Right lobe of liver (tissue), 6 donors: ENCODE results near the gene TTBK2. TPM values are rescaled to one million over a fixed set of nuclear protein-coding genes. Genes with fewer than 3 reads are reported as not detected.
"Not testable (repeated sequence)": the region's sequence is repeated elsewhere in the genome, so short reads cannot be mapped to it uniquely, and the experiment has no call there.

ENCODE experiments used
- ATAC-seq, 4 donors: fragments of 200-7000 bp; cut with Tn5 transposase; one replicate each; pipeline ENCODE4 v1.9.1; 2020; ENCODE audit warnings: mild to moderate bottlenecking in 4 of 4, moderate library complexity in 4 of 4
- DNase-seq, 3 donors: peaks; one replicate each; pipeline ENCODE4 v3.0.0-alpha.2; 2020
- H3K27ac ChIP-seq, 3 donors: fragments of 200-600 bp; one replicate each; pipeline ENCODE4 v1.8.0; 2022
- H3K27me3 ChIP-seq, 2 donors: fragments of 200-600 bp; one replicate each; pipeline ENCODE4 v1.8.0; 2022
- H3K36me3 ChIP-seq, 4 donors: fragments of 200-600 bp; sonication (generic) in 1 of 4; one replicate each; pipeline versions ENCODE4 v1.5.1 to v1.8.0; 2017 to 2022; ENCODE audit warnings: control low read depth in 1 of 4
- H3K4me1 ChIP-seq, 4 donors: fragments of 200-600 bp; sonication (generic) in 1 of 4; one replicate each; pipeline versions ENCODE4 v1.5.1 to v1.8.0; 2017 to 2022; ENCODE audit warnings: control low read depth in 1 of 4
- H3K4me3 ChIP-seq, 3 donors: fragments of 200-600 bp; one replicate each; pipeline ENCODE4 v1.8.0; 2022
- H3K9me3 ChIP-seq, 4 donors: fragments of 200-600 bp; sonication (generic) in 1 of 4; one replicate each; pipeline versions ENCODE4 v1.5.1 to v1.8.0; 2017 to 2022; ENCODE audit warnings: control low read depth in 1 of 4
- CTCF ChIP-seq, 4 donors: fragments of 200-600 bp in 3 of 4; fragments of 450-650 bp in 1 of 4; IDR thresholded peaks; one replicate each; pipeline versions ENCODE4 v1.5.1 to v1.8.0; 2016 to 2022; ENCODE audit warnings: antibody characterized with exemption in 4 of 4, mild to moderate bottlenecking in 2 of 4
- POLR2A ChIP-seq: fragments of 450-650 bp; IDR thresholded peaks from one replicate; pipeline ENCODE4 v1.6.1; 2017; ENCODE audit warnings: antibody characterized with exemption, mild to moderate bottlenecking
- whole genome bisulfite sequencing: methylation state at CpG from one replicate; pipeline ENCODE4 v1.1.6; 2018; ENCODE audit warnings: low coverage, low lambda C conversion rate; ENCODE audit not compliant: insufficient coverage; ENCODE audit errors: missing lambda C conversion rate; 5-methylcytosine and 5-hydroxymethylcytosine counted together
- intact Hi-C, 2 donors: fragments of 100-400 bp; cut with DNase I; formaldehyde crosslinking; loops; one replicate each; pipeline versions ENCODE4 v1.11.2 to v1.14.1; 2022
- long read RNA-seq: library from polyadenylated mRNA; unstranded; transcript quantifications from one replicate; pipeline ENCODE4 v2.0.0, GENCODE V29; 2019
- total RNA-seq, 6 experiments: library from RNA; depleted of rRNA in 2 of 6; stranded (reverse); fragments of >200 nt in 2 of 6; fragmentation: NEBNext Ultra II Directional in 3 of 6; extraction: Animal tissue kit (Norgen Biotek cat#: 25700) in 3 of 6; gene quantifications; one replicate each; pipeline versions ENCODE4 v1.1.0 to v1.2.4, GENCODE V29; 2016 to 2023
- donor health status: DM: no; HTN: yes; CAD: no.
- donor health status: DM: no; HTN: no; CAD: no.
- donor health status: DM: no; HTN: no; CAD: no.
- donor health status: DM: no; HTN: yes; CAD: no.
- donor health status: DM: no; HTN: yes; CAD: no.

TTBK2 gene
- 1 to 10 TPM; 4.9 to 6.8 (median 5.5) TPM for total RNA-seq
- long read RNA-seq, result 0 reads

DNA sequence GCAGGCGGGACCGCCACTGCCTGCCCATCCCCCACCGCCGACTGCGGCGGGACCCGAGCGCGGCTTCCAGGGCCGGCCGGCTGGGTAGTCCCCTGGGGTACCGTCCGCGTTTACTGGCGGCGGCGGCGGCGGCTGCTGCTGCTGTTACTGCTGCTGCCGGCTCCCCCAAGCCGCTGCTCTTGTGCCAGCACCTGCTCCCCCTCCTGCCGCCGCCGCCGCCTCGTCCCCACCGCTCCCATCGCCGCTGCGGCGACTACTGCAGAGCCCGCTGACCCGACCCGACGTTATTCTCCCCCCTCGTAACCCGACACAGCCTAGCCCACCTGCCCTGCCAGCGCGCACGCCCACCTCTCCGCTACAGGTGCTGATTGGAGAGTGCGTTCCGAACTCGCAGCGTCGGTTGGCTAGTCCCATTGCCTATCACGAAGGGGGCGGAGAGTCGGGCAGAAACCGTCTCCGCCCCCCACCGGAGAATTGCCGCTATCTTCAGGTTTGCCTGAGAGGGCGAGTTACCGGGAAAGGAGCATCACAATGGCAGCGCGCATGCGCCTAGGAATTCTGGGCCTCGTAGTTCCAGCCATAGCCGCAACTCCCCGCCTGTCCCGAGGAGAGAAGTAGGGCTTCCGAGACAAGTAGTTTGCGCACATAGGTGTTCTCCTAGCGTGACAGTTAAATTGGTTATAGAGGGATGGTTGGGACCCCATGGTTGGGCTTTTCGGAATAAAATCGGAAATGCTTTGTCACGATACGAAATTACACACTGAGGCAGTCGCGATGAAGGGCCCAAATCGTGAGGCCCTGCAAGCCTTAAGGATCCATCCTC, at the start of gene TTBK2:
Gene TTBK2 (minus strand): TSS at position 260 of the 823 bp plus-strand sequence. CDS start 42,161 bp downstream, outside the sequence.
- DNase-seq (peak; percentile 98 to 99 (median 99)), ATAC-seq (peak; percentile 98 to 99 (median 98))
- H3K9me3 ChIP-seq, result no peaks in the 10 kb centered on the region
- no peaks in the 10 kb centered on the region for H3K27me3 ChIP-seq
- intact Hi-C loops, result loop anchor here (10.0 kb wide), 2 partner anchors 216 to 226 kb away; no protein-coding TSS in a partner anchor
- peak within 1 kb of the TSS; percentile 86 to 96 (median 96) for H3K4me3 ChIP-seq
- peak within 1 kb of the TSS; percentile 56 to 79 (median 74) for H3K27ac ChIP-seq
- TF ChIP-seq POLR2A (peak; percentile 86), CTCF (IDR thresholded peaks at IDR 0.05) (peak; percentile 21 to 37 (median 28))
- peaks cover 0 to 7% (median 0%) of the 10 kb centered on the region in 4 donors for H3K4me1 ChIP-seq
- H3K36me3 ChIP-seq, result no peaks in the 10 kb centered on the region
- 0% methylated on average over 13 of the region's 72 CpGs for WGBS

DNA sequence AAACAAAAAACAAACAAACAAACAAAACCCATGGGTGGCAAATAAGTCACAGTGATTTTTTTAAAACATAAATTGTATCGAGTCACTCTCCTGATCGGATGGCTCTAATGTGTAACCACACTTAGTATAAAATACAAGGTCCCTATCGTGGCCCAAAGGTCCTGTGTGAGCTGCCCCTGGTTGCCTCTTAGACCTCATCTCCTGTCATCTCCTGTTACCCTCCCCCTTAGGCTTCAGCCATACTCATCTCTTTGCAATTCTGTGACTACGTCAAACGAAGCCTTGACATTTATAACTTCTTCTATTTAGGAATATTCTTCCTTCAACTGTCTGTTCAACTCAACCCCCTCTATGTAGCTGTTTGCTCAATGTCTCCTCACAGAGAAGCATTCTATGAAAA, 43.9 kb upstream of the TTBK2 start:
- H3K36me3 ChIP-seq, result peaks cover 0 to 37% (median 7%) of the 10 kb centered on the region in 4 donors
- 84% methylated on average over 4 of the region's 5 CpGs for WGBS

GRCh38 chr15:42955518-42955917, 34.9 kb upstream of the TTBK2 start:
- Histone ChIP-seq H3K36me3 (peaks cover 0 to 29% (median 16%) of the 10 kb centered on the region in 4 donors), H3K27ac (no peak overlapping the region), H3K4me3 (no peak overlapping the region), H3K9me3 (no peaks in the 10 kb centered on the region), H3K4me1 (no peaks in the 10 kb centered on the region), H3K27me3 (no peaks in the 10 kb centered on the region)
- no peak for ATAC-seq
- no peak for DNase-seq
- intact Hi-C loops, result no loop called here
- no peak for TF ChIP-seq POLR2A
- TF ChIP-seq CTCF (IDR thresholded peaks at IDR 0.05), result no peak

More for the DNA sequence above, 43.9 kb upstream of the TTBK2 start:
- H3K4me3 ChIP-seq, result no peak overlapping the region
- H3K27me3 ChIP-seq, result no peaks in the 10 kb centered on the region
- no peak for ATAC-seq
- DNase-seq, result no peak
- no peaks in the 10 kb centered on the region for H3K9me3 ChIP-seq
- no peaks in the 10 kb centered on the region for H3K4me1 ChIP-seq
- intact Hi-C loops, result no loop called here
- H3K27ac ChIP-seq, result no peak overlapping the region
- TF ChIP-seq POLR2A (no peak), CTCF (IDR thresholded peaks at IDR 0.05) (no peak)

DNA sequence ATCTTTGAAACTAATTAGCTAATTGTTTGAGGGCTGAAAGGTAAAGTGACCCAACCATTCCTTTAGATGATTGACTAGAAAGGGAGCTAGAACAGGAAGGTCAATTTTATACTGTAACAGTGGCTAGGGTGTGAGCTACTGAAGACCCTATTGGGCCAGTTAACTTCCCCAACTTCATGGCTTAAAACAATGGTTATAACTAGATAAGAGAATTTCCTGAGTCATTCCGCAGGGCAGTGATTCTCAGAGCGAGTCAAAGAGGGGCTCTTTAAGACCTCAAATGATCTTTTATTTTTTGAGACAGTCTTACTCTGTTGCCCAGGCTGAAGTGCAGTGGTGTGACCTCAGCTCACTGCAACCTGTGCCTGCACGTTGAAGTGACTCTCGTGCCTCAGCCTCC, 33.7 kb upstream of the TTBK2 start:
- Histone ChIP-seq H3K27me3 (no peaks in the 10 kb centered on the region), H3K4me3 (no peak overlapping the region), H3K9me3 (no peaks in the 10 kb centered on the region), H3K27ac (no peak overlapping the region), H3K4me1 (no peaks in the 10 kb centered on the region), H3K36me3 (peaks cover 4 to 32% (median 19%) of the 10 kb centered on the region in 4 donors)
- ATAC-seq (no peak), DNase-seq (no peak)
- TF ChIP-seq POLR2A, result no peak
- no peak for TF ChIP-seq CTCF (IDR thresholded peaks at IDR 0.05)
- 76% methylated on average over 2 of the region's 4 CpGs for WGBS
- intact Hi-C loops, result no loop called here

DNA sequence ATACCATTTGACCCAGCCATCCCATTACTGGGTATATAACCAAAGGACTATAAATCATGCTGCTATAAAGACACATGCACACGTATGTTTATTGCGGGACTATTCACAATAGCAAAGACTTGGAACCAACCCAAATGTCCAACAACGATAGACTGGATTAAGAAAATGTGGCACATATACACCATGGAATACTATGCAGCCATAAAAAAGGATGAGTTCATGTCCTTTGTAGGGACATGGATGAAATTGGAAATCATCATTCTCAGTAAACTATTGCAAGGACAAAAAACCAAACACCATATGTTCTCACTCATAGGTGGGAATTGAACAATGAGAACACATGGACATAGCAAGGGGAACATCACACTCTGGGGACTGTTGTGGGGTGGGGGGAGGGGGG, 28.3 kb upstream of the TTBK2 start:
- H3K27me3 ChIP-seq, DNase-seq, H3K4me1 ChIP-seq, H3K9me3 ChIP-seq, H3K27ac ChIP-seq, ATAC-seq, intact Hi-C loops, H3K4me3 ChIP-seq: not testable (repeated sequence)
- WGBS, result 92% methylated on average over 2 of the region's 3 CpGs
- peaks cover 4 to 57% (median 17%) of the 10 kb centered on the region in 4 donors for H3K36me3 ChIP-seq
